NCI-H2227 treated with DMSO at 0.1 percent for 48 hours (cell line): ENCODE data around the gene OTOGL.
"Not testable (repeated sequence)": the region's sequence is repeated elsewhere in the genome, so short reads cannot be mapped to it uniquely, and the experiment has no call there.

Experiments
- DNase-seq: peaks from one replicate; lab custom pipeline; 2025; lab: John Stamatoyannopoulos, UW

Gene OTOGL

GRCh38 chr12:80222261-80222660 lies 122.9 kb downstream of the OTOGL start:
- no peak for DNase-seq

DNA sequence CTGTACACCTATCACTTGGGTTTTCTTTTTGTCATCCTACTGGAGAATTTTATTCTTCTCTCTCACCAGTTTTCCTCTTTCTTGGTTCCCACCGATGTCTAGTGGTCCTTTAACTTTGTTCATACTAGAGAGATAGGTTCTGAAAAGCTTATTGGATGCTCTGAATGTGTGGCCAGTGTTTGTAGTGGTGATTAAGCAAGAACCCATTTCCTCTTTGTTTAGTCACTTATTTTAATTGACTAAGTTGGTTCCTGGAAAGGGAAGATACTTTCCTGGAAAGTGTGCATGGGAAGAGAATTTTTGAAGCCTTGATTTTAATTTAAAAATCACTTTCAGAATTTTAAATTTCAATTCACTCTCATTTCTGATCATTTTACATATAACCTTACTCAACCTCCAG lies 127.2 kb downstream of the OTOGL start:
- no peak for DNase-seq

DNA sequence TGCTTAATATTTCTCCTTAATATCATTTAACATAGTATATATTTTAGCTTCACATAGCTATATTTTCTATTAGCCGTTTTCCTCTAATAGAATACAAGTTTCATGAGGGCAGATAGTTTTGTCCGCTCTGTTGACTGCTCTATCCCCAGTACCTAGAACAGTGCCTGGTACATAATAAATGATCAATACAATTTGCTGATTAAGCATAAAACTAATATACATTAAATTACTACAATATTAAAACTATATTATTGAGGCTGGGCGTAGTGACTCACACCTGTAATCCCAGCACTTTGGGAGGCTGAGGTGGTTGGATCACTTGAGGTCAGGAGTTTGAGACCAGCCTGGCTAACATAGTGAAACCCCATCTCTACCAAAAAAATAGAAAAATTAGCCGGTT lies 128.6 kb downstream of the OTOGL start:
- DNase-seq, result not testable (repeated sequence)

- peak; percentile 68 for DNase-seq
These were observed 130.7 kb downstream of the OTOGL start for GRCh38 chr12:80230068-80230467.

GRCh38 chr12:80232837-80233236 lies 133.5 kb downstream of the OTOGL start:
- DNase-seq, result no peak

- DNase-seq, result no peak
These were observed 134.6 kb downstream of the OTOGL start for GRCh38 chr12:80233926-80234325.

DNA sequence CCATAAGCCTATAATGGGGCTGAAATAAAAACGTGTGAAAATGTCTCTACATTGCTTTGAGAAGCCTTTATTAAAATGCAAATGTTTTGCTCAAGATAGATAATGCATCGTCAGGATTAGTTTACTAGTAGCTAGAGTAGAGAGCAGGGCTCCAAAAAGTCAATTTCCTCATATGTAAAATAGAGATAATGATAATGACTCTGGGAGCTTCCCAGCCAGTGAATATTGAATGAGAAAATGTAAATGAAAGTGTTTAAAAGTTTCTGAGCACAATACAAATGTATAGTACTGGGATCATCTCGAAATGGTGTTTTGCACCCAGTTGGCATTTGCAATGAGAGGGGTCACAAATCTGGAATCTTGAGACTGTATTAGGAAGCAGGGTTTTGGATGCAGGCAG lies 135.3 kb downstream of the OTOGL start:
- DNase-seq, result no peak

DNA sequence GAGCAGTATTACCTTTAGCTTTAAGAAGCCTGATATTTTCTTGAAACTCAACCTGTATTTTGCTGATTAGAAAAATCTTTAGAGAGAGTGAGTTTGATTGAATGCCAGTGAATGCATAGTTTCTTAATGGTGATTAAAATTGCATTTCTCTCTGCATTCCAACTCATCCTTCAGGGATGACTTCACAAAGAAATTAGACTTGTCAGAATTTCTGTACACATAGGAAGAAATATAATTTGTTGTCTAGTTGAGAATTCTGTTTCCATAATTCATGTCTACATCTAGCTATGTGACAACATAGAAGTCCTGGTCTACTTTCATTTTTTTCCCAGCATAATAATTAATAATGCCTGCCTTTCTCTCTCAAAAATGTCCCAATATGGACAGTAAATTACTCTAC lies 136.6 kb downstream of the OTOGL start:
- no peak for DNase-seq

- DNase-seq, result no peak
These were observed 140.5 kb downstream of the OTOGL start for GRCh38 chr12:80239867-80240266.

GRCh38 chr12:80241576-80242273 lies 142.4 kb downstream of the OTOGL start:
- no peak for DNase-seq

DNA sequence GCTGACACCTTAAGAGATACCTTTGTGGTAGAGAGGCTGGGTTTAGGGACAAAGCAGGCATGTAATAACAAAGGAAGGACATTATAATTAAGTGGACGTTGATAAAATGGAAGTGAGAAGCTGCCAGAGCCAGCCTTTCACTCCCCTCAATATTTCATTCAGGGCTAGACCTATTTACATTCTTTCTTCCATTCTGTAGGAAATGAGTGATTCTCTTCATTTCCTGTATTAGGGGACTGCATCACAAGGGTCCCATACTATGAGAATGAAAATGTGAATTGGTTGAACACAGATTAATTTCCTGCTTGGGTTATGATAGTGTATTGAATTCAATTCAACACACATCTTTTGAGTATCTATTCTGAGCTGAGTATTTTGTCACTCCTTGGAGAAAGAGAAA lies 143.0 kb downstream of the OTOGL start:
- no peak for DNase-seq

GRCh38 chr12:80249581-80249980 lies 150.2 kb downstream of the OTOGL start:
- not testable (repeated sequence) for DNase-seq

- DNase-seq, result no peak
These were observed 158.6 kb downstream of the OTOGL start for GRCh38 chr12:80257920-80258319.

GRCh38 chr12:80260269-80260668 lies 160.9 kb downstream of the OTOGL start:
- DNase-seq, result no peak

- no peak for DNase-seq
These were observed 162.1 kb downstream of the OTOGL start for GRCh38 chr12:80261403-80261802.

DNA sequence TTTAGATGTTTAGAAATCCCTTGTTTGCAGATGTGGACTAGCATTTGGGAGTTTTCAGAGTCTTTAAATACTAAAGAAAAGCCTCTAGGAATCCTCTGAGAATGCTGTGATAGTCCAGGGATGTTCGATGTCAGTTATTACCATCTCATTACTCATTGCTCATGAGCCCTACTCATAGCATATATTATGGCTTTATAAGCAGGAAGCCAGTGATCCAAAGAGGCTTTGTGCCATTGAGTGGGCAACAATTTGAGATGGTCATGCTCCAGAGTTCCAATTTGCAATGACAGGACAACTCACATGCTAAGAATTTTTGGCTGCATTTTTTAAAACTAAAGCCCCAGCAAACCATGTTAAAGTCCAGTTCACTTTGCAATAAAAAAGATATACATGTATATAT lies 163.0 kb downstream of the OTOGL start:
- no peak for DNase-seq

- no peak for DNase-seq
These were observed 163.4 kb downstream of the OTOGL start for GRCh38 chr12:80262771-80263170.

DNA sequence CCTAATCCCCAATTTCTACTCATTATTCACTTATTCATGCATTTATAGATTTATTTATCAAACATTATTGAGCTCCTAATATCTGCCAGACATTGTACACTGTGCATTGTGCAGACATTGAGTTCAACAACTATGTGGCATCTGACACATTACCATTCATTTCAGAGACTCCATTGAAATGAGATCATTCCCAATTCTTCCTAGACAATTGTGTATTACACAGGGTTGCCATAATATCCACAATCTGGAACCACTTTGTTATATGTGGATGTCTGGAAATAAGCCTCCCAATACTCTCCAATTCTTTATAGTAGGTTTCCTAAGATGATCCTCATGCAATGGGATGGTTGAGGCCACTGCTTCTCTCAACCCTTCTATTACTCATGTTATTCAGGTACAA lies 165.0 kb downstream of the OTOGL start:
- DNase-seq, result no peak

GRCh38 chr12:80264891-80265290 lies 165.6 kb downstream of the OTOGL start:
- DNase-seq, result no peak

- no peak for DNase-seq
These were observed 169.8 kb downstream of the OTOGL start for GRCh38 chr12:80268924-80269749.

DNA sequence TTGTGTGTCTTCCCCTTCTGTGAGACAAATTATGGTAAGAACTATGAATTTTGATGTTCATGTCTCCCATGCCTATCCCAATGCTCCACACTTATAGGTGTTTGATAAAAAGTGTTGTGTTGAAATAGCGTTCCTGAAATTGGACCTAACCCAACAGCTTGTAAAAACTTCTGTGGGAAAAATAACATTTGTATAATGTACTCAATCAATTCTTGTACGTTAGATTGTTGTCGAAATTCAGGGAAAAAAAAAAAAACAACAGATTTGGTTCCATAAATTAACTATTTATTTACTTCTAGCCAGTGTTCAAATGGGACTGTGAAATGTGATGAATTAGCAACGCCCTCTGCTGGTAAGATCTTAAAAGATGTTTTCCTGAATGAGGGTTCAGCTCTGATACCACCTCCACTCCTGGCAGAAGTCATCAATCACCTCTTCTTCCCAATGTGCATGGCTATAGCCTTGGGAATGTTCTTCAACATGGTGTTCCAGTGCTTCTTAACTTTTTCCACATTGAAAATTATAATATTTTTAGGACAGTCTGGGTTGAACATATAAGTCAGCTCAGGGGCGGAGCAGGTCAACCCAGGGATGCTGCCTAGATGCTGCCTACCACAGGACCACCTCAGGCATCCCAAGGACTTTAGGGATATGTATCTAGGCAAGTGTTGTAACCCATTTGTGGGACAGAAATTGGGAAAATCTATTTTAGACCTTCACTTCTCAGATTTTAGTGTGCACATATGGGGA lies 170.6 kb downstream of the OTOGL start:
- DNase-seq, result peak; percentile 58

GRCh38 chr12:80271780-80272179 lies 172.4 kb downstream of the OTOGL start:
- DNase-seq, result no peak

GRCh38 chr12:80272387-80272915 lies 173.1 kb downstream of the OTOGL start:
- DNase-seq, result no peak
